Loucy (cell line): Measurements from ENCODE around the gene EDC4.

Experiments
- H2AFZ ChIP-seq: fragments of 200-600 bp; sonication (generic); 2 replicates; pipeline ENCODE4 v1.6.0; 2016; ENCODE audit warnings: antibody characterized with exemption, mild to moderate bottlenecking, low read length, moderate library complexity
- H3F3A ChIP-seq: fragments of 200-600 bp; 2 replicates; pipeline ENCODE4 v1.6.0; 2016; ENCODE audit warnings: antibody characterized with exemption, low read depth, mild to moderate bottlenecking
- H3K27me3 ChIP-seq: fragments of 200-600 bp; sonication (generic); 2 replicates; pipeline ENCODE4 v1.6.1; 2014; ENCODE audit warnings: low read length, mild to moderate bottlenecking; ENCODE audit not compliant: insufficient read depth, poor library complexity, severe bottlenecking
- H3K36me3 ChIP-seq: fragments of 200-600 bp; sonication (generic); 2 replicates; pipeline ENCODE4 v1.6.1; 2016; ENCODE audit warnings: low read length; ENCODE audit not compliant: insufficient read depth
- H3K4me1 ChIP-seq: fragments of 200-600 bp; sonication (generic); 2 replicates; pipeline ENCODE4 v1.5.1; 2014; ENCODE audit warnings: low read length, mild to moderate bottlenecking; ENCODE audit not compliant: insufficient read depth, poor library complexity, severe bottlenecking
- H3K4me2 ChIP-seq: fragments of 200-600 bp; sonication (generic); 2 replicates; pipeline ENCODE4 v1.6.0; 2014; ENCODE audit warnings: antibody characterized with exemption, low read length, low read depth, mild to moderate bottlenecking; ENCODE audit not compliant: poor library complexity, severe bottlenecking
- H3K4me3 ChIP-seq: fragments of 200-600 bp; sonication (generic); 2 replicates; pipeline ENCODE4 v1.5.1; 2014; ENCODE audit warnings: low read length, mild to moderate bottlenecking, mixed read lengths; ENCODE audit not compliant: poor library complexity, severe bottlenecking
- H3K79me2 ChIP-seq: fragments of 200-600 bp; sonication (generic); 2 replicates; pipeline ENCODE4 v1.6.1; 2014; ENCODE audit warnings: low read length; ENCODE audit not compliant: insufficient read depth
- H3K9ac ChIP-seq: fragments of 200-600 bp; sonication (generic); 2 replicates; pipeline ENCODE4 v1.6.0; 2014; ENCODE audit warnings: mild to moderate bottlenecking, low read depth, low read length, moderate library complexity; ENCODE audit not compliant: poor library complexity, severe bottlenecking
- H3K9me2 ChIP-seq: fragments of 200-600 bp; sonication (generic); replicated peaks from 2 replicates; pipeline ENCODE4 v1.6.1; 2016; ENCODE audit warnings: low read depth, low read length, mixed read lengths
- H3K9me3 ChIP-seq: fragments of 200-600 bp; sonication (generic); 2 replicates; pipeline ENCODE4 v1.6.1; 2014; ENCODE audit warnings: mild to moderate bottlenecking, antibody characterized with exemption, low read length, low read depth; ENCODE audit not compliant: insufficient read depth
- H4K20me1 ChIP-seq: fragments of 200-600 bp; sonication (generic); 2 replicates; pipeline ENCODE4 v1.6.0; 2014; ENCODE audit warnings: antibody characterized with exemption, low read length, mild to moderate bottlenecking; ENCODE audit not compliant: insufficient read depth, poor library complexity, severe bottlenecking
- EZH2phosphoT487 ChIP-seq: fragments of 200-600 bp; IDR thresholded peaks from 2 replicates; pipeline ENCODE4 v1.6.1; 2018; ENCODE audit warnings: antibody characterized with exemption, mild to moderate bottlenecking, moderate library complexity, borderline replicate concordance
- TF ChIP-seq, protein P1 (sequence below): fragments of 200-600 bp; sonication (generic); conservative IDR thresholded peaks from 2 replicates; pipeline ENCODE4 v1.5.1; 2014; ENCODE audit warnings: mild to moderate bottlenecking, antibody characterized with exemption, low read length

EDC4 gene

DNA sequence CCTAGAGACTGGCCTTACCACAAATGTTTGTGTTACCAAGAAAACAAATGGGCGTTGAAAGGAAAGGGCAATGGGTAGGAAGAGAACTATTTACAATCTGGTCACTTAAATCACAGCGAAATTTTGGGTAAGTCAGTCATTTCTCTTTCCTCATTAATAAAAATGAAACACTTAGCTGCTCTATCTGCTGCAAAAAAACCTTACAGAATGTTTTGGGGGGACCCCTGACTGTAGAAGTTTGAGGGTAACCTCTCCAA lies 26.9 kb upstream of the EDC4 start:
- H3K9me3 ChIP-seq: no peaks in the 10 kb centered on the region
- peaks cover 4% of the 10 kb centered on the region for H3K27me3 ChIP-seq
- TF ChIP-seq, protein P1, sequence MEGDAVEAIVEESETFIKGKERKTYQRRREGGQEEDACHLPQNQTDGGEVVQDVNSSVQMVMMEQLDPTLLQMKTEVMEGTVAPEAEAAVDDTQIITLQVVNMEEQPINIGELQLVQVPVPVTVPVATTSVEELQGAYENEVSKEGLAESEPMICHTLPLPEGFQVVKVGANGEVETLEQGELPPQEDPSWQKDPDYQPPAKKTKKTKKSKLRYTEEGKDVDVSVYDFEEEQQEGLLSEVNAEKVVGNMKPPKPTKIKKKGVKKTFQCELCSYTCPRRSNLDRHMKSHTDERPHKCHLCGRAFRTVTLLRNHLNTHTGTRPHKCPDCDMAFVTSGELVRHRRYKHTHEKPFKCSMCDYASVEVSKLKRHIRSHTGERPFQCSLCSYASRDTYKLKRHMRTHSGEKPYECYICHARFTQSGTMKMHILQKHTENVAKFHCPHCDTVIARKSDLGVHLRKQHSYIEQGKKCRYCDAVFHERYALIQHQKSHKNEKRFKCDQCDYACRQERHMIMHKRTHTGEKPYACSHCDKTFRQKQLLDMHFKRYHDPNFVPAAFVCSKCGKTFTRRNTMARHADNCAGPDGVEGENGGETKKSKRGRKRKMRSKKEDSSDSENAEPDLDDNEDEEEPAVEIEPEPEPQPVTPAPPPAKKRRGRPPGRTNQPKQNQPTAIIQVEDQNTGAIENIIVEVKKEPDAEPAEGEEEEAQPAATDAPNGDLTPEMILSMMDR: no peak
- no peak for TF ChIP-seq EZH2phosphoT487
- H3K36me3 ChIP-seq: no peaks in the 10 kb centered on the region
- no peaks in the 10 kb centered on the region for H3F3A ChIP-seq
- H2AFZ ChIP-seq: peak overlapping the region; percentile 62
- peak overlapping the region; percentile 88 for H3K4me2 ChIP-seq
- peaks cover 46% of the 10 kb centered on the region for H3K4me1 ChIP-seq
- H4K20me1 ChIP-seq: peaks cover 32% of the 10 kb centered on the region
- peaks cover 76% of the 10 kb centered on the region for H3K79me2 ChIP-seq
- no peaks in the 10 kb centered on the region for H3K9me2 ChIP-seq
- peak overlapping the region; percentile 87 for H3K9ac ChIP-seq
- peak overlapping the region; percentile 84 for H3K4me3 ChIP-seq

GRCh38 chr16:67846320-67847063 lies 26.4 kb upstream of the EDC4 start, which contains the start of gene NUTF2:
Gene NUTF2, plus strand, starts transcription at chr16:67846933. Its CDS starts 18,198 bp downstream, at chr16:67865131.
- Histone ChIP-seq H3K36me3 (no peaks in the 10 kb centered on the region), H3K9me2 (no peaks in the 10 kb centered on the region), H4K20me1 (peaks cover 32% of the 10 kb centered on the region), H3K79me2 (peaks cover 81% of the 10 kb centered on the region), H3F3A (no peaks in the 10 kb centered on the region), H3K4me1 (peaks cover 43% of the 10 kb centered on the region), H3K9ac (peak within 1 kb of the TSS; percentile 87), H3K4me3 (peak within 1 kb of the TSS; percentile 84), H3K27me3 (peaks cover 4% of the 10 kb centered on the region), H2AFZ (peak within 1 kb of the TSS; percentile 62), H3K9me3 (no peaks in the 10 kb centered on the region), H3K4me2 (peak within 1 kb of the TSS; percentile 96)
- TF ChIP-seq, protein P1: no peak
- no peak for TF ChIP-seq EZH2phosphoT487

GRCh38 chr16:67847064-67847861 lies 25.6 kb upstream of the EDC4 start, which contains the start of gene CENPT:
Gene CENPT, minus strand, starts transcription at chr16:67847693. Its CDS starts 13,834 bp downstream, at chr16:67833859.
- no peaks in the 10 kb centered on the region for H3K9me3 ChIP-seq
- no peaks in the 10 kb centered on the region for H3F3A ChIP-seq
- peak within 1 kb of the TSS; percentile 62 for H2AFZ ChIP-seq
- H3K4me3 ChIP-seq: peak within 1 kb of the TSS; percentile 84
- no peak for TF ChIP-seq EZH2phosphoT487
- TF ChIP-seq, protein P1: no peak
- H3K9me2 ChIP-seq: no peaks in the 10 kb centered on the region
- no peaks in the 10 kb centered on the region for H3K36me3 ChIP-seq
- H4K20me1 ChIP-seq: peaks cover 35% of the 10 kb centered on the region
- peaks cover 4% of the 10 kb centered on the region for H3K27me3 ChIP-seq
- H3K9ac ChIP-seq: peak within 1 kb of the TSS; percentile 87
- H3K4me2 ChIP-seq: peak within 1 kb of the TSS; percentile 96
- H3K4me1 ChIP-seq: peaks cover 41% of the 10 kb centered on the region
- peaks cover 89% of the 10 kb centered on the region for H3K79me2 ChIP-seq
